Calu3 (cell line): ENCODE data around the gene ZYG11B. TPM values are rescaled to one million over a fixed set of nuclear protein-coding genes. Genes with fewer than 3 reads are reported as not detected.
"Not testable (repeated sequence)": the region's sequence is repeated elsewhere in the genome, so short reads cannot be mapped to it uniquely, and the experiment has no call there.

Experiments used
- BruUV-seq: library from RNA; stranded (reverse); fragments of 400-500 nt; replicated peaks from 2 replicates; lab custom pipeline; 2021; lab: Mats Ljungman, UMichigan
- CTCF ChIA-PET: fragments of 300-600 bp; sonication (Branson Sonifier 250); formaldehyde crosslinking; loops from one replicate; lab custom pipeline; 2022; ENCODE audit warnings: antibody characterized with exemption; lab: Charles Lee
- DNase-seq: peaks from one replicate; pipeline ENCODE4 v3.0.0; 2022
- H3K27ac Mint-ChIP-seq: one replicate; pipeline ENCODE4 v1.8.0; 2022; ENCODE audit warnings: mixed read lengths; ENCODE audit not compliant: unreplicated experiment
- H3K27me3 Mint-ChIP-seq: one replicate; pipeline ENCODE4 v1.8.0; 2022; ENCODE audit warnings: mixed read lengths; ENCODE audit not compliant: unreplicated experiment
- H3K36me3 Mint-ChIP-seq: one replicate; pipeline ENCODE4 v1.8.0; 2022; ENCODE audit warnings: mild to moderate bottlenecking, moderate library complexity, mixed read lengths; ENCODE audit not compliant: insufficient read depth, unreplicated experiment
- H3K4me1 Mint-ChIP-seq: one replicate; pipeline ENCODE4 v1.8.0; 2022; ENCODE audit warnings: mild to moderate bottlenecking, low read depth, mixed read lengths; ENCODE audit not compliant: unreplicated experiment
- H3K4me3 Mint-ChIP-seq: one replicate; pipeline ENCODE4 v1.8.0; 2022; ENCODE audit warnings: mild to moderate bottlenecking, low read depth, moderate library complexity, mixed read lengths; ENCODE audit not compliant: unreplicated experiment
- H3K9me3 Mint-ChIP-seq: one replicate; pipeline ENCODE4 v1.8.0; 2022; ENCODE audit warnings: low read depth, mixed read lengths; ENCODE audit not compliant: unreplicated experiment
- CTCF ChIP-seq: fragments of 200-600 bp; IDR thresholded peaks from one replicate; pipeline ENCODE4 v1.8.0; 2022; ENCODE audit warnings: antibody characterized with exemption; ENCODE audit not compliant: unreplicated experiment
- intact Hi-C: fragments of 100-400 bp; cut with micrococcal nuclease; formaldehyde crosslinking; loops from one replicate; pipeline ENCODE4 v1.10.0; 2022; ENCODE audit not compliant: unreplicated experiment
- total RNA-seq: library from RNA; stranded (reverse); gene quantifications from 2 replicates; pipeline ENCODE4 v1.2.3, GENCODE V29; 2022

ZYG11B gene
- total RNA-seq, 1 experiment from 2014 or later = 14.8 TPM

- DNase-seq = peak; percentile 11
- CTCF ChIA-PET = interaction anchor here (0.7 kb wide), 1 partner anchor 52 kb away, joined by 4 read pairs; no protein-coding TSS in a partner anchor
- no peak overlapping the region for H3K4me3 Mint-ChIP-seq
- H3K4me1 Mint-ChIP-seq = peaks cover 32% of the 10 kb centered on the region
- BruUV-seq = no TSS peak
- no peak for TF ChIP-seq CTCF
- intact Hi-C loops = no loop called here
- no peaks in the 10 kb centered on the region for H3K27me3 Mint-ChIP-seq
- no peak overlapping the region for H3K27ac Mint-ChIP-seq
- no peaks in the 10 kb centered on the region for H3K9me3 Mint-ChIP-seq
- peaks cover 7% of the 10 kb centered on the region for H3K36me3 Mint-ChIP-seq
These were observed 129.8 kb downstream of the ZYG11B start for GRCh38 chr1:52856026-52856425.

- H3K9me3 Mint-ChIP-seq = no peaks in the 10 kb centered on the region
- no peak for TF ChIP-seq CTCF
- H3K27ac Mint-ChIP-seq = no peak overlapping the region
- BruUV-seq = no TSS peak
- CTCF ChIA-PET = interaction anchor here (0.6 kb wide), 2 partner anchors 10 to 32 kb away, joined by 4 to 5 read pairs; no protein-coding TSS in a partner anchor
- DNase-seq = no peak
- peaks cover 34% of the 10 kb centered on the region for H3K4me1 Mint-ChIP-seq
- no peaks in the 10 kb centered on the region for H3K27me3 Mint-ChIP-seq
- peaks cover 7% of the 10 kb centered on the region for H3K36me3 Mint-ChIP-seq
- H3K4me3 Mint-ChIP-seq = no peak overlapping the region
- intact Hi-C loops = no loop called here
These were observed 131.2 kb downstream of the ZYG11B start for GRCh38 chr1:52857443-52857842.

DNA sequence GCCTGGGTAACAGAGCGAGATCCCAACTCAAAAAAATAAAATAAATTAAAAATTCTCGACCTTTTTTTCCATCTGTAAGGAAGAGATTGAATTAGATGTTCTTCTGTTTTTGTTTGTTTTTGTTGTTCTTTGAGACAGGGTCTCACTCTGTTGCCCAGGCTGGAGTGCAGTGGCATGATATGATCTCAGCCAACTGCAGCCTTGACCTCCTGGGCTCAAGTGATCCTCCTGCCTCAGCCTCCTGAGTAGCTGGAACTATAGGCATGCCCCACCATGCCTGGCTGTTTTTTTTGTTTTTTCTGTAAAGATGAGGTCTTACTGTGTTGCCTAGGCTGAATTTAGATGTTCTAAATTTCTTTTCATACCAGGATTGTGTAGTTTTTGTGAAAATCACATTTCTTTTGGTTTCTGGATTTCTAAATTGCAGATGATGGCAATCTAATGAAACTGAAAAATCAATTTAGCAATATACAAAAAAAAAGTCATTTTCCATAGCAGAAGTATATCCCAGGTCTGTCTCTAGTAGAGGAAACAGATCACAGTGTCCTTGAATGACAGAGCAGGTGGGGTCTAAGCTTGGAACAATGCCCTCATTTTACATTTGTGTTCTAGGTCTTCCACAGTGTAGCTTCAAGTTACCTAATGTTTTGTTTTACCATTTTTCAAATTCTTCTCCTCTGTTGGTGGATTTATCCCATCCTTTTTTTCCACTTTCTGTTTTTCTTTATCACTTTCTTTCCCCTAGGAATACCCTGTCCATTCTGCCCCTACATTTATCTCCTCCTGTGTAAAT lies 136.6 kb downstream of the ZYG11B start:
- peaks cover 7% of the 10 kb centered on the region for H3K36me3 Mint-ChIP-seq
- no peaks in the 10 kb centered on the region for H3K9me3 Mint-ChIP-seq
- TF ChIP-seq CTCF = no peak
- BruUV-seq = no TSS peak
- H3K27me3 Mint-ChIP-seq = no peaks in the 10 kb centered on the region
- intact Hi-C loops = no loop called here
- H3K27ac Mint-ChIP-seq = no peak overlapping the region
- H3K4me1 Mint-ChIP-seq = peaks cover 22% of the 10 kb centered on the region
- DNase-seq = no peak
- CTCF ChIA-PET = no interaction called here
- no peak overlapping the region for H3K4me3 Mint-ChIP-seq

DNA sequence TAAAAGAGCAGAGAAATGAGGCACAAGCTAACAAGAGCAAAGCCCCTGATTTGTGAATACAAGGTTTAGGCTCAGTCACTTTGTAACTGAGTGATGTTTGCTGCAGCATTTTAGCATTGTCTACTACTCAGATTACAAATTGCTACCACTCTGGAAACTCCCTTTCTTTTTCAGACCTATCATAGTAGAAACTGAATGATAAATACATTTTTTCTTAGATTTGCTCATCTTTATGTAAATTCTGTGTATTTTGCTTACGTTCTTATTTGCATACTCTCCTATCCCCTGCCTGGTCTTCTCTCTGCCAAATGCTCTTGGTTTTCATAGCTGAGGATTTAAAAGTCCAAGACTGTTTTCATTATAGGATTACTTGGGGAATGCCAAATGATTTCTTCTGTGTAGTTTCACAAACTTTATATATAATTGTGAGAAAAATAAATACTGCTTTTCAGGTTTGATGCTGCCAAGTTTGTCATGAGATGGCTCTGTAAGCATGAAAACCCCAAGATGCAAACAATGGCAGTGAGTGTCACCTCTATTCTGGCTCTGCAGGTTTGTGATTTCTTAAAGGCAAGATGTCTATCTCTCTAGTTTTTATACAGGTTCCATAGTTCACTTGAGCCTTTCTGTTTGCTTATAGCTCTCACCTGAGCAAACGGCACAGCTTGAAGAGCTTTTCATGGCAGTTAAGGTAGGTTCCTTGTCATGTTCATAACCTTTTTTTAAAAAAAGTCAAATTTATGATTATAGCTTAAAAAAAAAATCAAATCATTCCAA lies 141.0 kb downstream of the ZYG11B start:
- BruUV-seq = no TSS peak
- Mint-ChIP-seq H3K27ac (no peak overlapping the region), H3K36me3 (no peaks in the 10 kb centered on the region), H3K27me3 (no peaks in the 10 kb centered on the region), H3K9me3 (no peaks in the 10 kb centered on the region), H3K4me3 (no peak overlapping the region), H3K4me1 (peaks cover 9% of the 10 kb centered on the region)
- CTCF ChIA-PET = interaction anchor here (0.7 kb wide), 2 partner anchors 10 to 812 kb away, joined by 5 read pairs; partner anchors contain the start of gene TXNDC12
- TF ChIP-seq CTCF = no peak
- DNase-seq = no peak
- intact Hi-C loops = no loop called here

DNA sequence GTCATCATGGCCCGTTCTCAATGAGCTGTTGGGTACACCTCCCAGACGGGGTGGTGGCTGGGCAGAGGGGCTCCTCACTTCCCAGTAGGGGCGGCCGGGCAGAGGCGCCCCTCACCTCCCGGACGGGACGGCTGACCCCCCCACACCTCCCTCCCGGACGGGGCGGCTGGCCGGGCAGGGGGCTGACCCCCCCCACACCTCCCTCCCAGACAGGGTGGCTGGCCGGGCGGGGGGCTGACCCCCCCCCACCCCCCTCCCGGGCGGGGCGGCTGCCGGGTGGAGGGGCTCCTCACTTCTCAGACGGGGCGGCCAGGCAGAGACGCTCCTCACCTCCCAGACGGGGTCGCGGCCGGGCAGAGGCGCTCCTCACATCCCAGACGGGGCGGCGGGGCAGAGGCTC lies 143.5 kb downstream of the ZYG11B start:
- BruUV-seq, H3K4me3 Mint-ChIP-seq, H3K36me3 Mint-ChIP-seq, DNase-seq, H3K9me3 Mint-ChIP-seq, H3K27me3 Mint-ChIP-seq, intact Hi-C loops, H3K27ac Mint-ChIP-seq, H3K4me1 Mint-ChIP-seq: not testable (repeated sequence)
- CTCF ChIA-PET = interaction anchor here (1.2 kb wide), 1 partner anchor 13 kb away, joined by 3 read pairs; no protein-coding TSS in a partner anchor
